ENCODE data around the gene AHCYL2.
"Not testable (repeated sequence)": the region's sequence is repeated elsewhere in the genome, so short reads cannot be mapped to it uniquely, and the experiment has no call there.

Gene AHCYL2

DNA sequence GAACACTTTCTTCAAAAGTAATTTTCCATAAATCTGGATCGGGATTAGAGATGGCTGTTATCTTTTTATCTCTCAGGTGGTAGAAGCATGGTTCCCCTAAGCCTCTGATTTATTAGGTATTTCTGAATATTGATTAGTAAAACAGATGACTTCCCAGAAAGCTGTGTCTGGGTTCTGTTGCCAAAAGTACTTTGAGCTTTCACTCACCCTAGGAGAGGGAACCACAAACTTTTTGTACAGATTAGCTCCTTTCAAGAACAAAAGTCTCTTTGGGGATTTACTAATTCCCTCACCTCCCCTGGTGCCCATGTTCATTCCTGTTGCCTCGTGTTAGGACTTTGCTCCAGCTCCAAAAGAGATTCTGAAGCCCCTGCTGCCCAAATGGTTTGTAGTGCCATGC lies 162.7 kb downstream of the AHCYL2 start:
- no peak for DNase-seq

- DNase-seq = no peak
Measured at GRCh38 chr7:129388333-129389098, 163.7 kb downstream of the AHCYL2 start.

- no peak for DNase-seq
Measured at GRCh38 chr7:129389829-129390228, 165.0 kb downstream of the AHCYL2 start.

DNA sequence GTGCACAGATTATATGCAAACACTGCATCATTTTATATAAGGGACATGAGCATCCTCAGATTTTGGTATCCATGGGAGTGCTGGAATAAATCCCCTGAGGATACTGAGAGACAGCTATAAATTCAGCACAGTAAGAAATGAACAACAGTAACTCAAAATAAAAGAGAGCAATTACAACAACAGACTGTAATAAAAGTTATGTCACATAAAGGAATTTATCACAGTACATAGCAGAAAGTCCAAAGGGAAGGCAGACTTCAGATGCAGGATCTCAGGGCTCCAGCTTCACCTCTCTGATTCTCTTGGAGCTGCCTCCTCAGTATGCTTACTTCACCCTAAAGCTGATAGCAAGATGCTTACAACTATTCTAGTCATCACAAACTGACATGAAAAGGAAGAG lies 165.5 kb downstream of the AHCYL2 start:
- no peak for DNase-seq

- no peak for DNase-seq
Measured at GRCh38 chr7:129391546-129392171, 166.8 kb downstream of the AHCYL2 start.

DNA sequence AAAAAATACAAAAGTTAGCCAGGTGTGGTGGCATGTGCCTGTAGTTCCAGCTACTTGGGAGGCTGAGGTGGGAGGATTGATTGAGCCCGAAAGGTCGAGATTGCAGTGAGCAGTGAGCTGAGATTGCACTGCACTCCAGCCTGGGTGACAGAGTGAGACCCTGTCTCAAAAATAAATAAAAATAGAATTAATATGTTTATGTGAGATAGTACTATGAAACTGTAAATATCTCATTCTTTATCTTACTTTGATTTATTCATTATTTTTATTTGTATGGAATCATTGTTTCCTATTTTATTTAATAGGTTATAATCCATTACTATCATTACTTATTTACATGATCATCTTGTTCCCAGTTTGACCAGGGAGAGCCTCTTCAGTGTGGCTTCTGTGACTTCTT lies 168.4 kb downstream of the AHCYL2 start:
- DNase-seq = no peak

GRCh38 chr7:129394101-129394500 lies 169.3 kb downstream of the AHCYL2 start:
- no peak for DNase-seq

DNA sequence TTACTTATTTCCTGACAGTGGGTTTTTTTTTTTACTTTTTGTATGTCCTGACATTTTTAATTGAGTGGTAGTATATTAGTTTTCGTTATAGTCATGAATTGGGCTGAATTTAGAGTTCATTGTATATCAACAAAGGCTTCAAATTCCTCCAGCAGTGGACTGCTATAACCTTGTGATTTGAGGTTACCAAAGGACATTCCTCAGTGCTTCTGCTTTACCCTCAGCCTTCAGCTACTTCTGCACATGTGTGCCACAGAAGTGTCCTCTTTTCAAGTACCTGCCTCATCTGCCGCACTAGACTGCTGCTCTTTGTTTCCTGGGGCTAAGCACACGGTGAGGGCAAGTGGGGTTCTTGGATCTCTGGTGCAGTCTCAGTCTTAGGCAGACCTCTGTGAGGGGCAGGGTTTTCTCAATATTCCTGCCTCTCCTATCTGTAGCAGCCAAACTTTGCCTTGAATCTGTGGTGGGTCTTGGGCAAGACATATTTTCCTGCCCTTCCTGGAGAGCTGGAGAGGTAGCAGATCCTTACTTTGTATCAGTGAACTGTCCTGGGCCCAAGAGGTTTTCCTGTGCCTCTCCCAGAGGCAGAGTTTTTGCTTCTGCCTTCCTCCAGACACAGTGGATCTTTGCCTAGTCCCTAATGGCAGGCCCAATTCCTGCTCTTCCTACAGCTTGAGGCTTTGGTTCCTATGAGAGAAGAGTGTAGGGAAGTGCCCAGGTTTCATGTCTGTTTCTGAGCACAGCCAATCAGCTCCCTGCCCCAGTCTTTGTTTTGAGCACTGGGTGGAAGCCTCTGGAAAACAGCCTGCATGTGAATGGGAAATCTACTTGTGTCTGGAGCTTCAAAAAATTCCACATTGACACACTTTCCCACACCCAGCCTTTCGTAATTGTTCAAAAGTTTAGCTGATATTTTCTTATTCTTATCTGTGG lies 170.4 kb downstream of the AHCYL2 start:
- no peak for DNase-seq

DNA sequence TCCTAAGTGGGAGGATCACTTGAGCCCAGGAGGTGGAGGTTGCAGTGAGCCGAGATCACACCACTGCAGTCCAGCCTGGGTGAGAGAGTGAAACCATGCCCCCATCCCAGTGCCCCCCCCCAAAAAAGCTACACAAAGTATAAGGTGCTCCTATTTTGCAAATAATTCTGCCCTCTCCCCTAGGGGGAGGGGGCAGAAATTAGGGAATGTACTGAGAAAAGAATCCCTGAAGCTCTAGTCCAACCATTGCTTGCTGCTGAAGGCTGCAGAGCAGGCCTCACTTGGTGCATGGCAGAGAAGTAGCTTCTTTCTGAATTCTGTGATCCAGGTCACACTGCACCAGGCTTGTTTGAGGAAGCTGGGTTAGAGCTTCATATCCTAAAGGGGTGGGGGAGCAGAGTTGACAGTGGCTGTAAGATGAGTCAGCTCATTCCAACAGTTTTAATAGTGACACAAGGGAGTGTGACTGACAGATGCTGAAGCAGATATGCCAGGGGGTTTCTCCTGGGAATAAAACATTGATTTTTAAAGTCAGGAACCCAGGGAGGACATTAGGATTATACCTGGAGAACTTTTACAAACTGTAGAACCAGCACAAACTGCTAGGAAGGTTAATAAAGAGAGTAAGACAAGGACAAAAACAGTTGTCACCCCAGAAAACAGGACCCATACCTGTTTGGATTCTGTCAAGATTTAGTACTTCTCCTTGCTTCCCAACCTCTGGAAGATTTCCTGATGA lies 176.6 kb downstream of the AHCYL2 start:
- DNase-seq = no peak

DNA sequence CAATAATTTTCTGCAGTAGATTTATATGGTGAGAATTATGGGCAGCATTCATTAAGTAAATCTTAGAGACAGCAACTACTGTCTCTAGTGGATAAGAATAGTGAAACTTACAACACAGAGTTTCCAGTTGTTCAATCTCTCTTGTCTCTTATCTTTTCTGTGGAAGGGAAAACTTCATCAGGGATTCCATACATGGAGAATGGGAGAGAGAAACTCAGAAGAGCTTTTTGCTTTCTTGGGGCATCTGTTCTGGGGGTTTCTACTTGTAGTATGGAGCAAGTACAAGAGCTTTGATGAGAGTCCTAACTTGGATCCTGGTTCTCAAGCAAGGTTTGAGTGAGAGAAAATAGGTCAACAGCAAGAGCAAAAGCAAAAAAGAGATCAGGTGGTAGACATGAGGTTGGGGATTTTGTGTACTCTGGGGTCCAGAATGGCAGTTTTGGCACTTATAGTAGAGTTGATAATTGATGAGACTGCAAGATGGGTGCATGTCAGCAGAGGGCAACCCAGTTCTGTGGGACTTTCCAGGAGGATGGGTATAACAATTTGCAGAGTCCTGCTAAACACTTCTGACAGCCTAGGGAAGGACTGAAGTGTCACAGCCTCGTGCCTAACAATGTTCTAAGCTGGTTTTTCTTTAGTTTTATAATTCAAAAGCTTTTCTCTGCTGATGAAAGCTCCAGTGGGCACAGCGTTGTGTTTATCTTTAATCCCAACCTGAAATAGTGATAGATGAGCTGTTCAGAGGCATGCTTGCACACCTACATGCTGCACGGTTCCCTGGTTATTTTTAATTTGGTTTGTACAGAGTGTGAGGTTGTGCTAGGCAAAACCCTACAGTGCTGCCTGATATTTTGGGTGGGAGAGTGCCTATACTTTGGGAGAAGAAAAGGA lies 177.4 kb downstream of the AHCYL2 start:
- DNase-seq = peak; percentile 56

GRCh38 chr7:129405527-129405926 lies 180.7 kb downstream of the AHCYL2 start:
- peak; percentile 38 for DNase-seq

DNA sequence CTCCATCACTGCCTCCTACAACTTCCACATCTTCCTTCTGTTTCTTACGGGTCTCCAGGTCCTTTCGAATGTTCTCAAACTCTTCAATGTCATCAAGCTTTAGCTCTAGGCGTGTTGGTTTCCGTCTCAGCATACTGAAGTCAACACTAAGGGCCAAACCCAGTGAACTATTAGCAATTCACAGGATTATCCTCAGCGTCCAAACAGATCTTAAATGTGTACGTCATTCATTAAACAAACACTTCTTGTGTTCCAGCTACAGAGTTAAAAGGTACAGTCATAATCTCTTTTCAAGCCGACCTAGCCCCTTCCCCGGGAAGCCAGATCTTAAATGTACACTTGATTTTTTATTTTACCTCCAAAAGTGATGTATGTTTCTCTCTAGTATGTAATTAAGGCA lies 185.4 kb downstream of the AHCYL2 start:
- not testable (repeated sequence) for DNase-seq

GRCh38 chr7:129412501-129412900 lies 187.7 kb downstream of the AHCYL2 start:
- no peak for DNase-seq

- no peak for DNase-seq
Measured at GRCh38 chr7:129417073-129417472, 192.2 kb downstream of the AHCYL2 start.

DNA sequence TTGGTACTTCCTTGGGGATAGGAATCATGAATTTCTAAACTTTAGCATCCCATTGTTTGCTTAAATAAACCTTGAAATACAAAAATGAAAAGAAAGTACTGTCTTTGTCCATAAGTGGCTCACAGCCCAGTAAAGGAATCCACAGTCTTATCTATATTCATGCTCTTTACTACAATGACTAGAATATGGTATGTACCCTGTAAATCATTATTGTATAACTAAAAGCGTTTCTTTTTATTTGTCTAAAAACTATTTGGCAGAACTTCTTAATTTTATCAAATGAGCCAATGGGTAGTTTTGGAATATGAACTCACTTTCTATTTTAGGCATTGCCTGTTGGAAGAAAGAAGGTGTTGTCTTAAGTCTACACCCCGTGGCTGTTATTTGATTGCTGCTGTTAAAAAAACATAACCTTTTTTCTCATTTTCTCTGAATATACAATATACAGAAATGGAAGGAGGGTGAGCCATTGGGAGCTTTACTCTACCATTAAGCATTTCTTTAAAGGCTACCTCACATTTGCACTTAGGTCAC lies 197.0 kb downstream of the AHCYL2 start:
- no peak for DNase-seq

GRCh38 chr7:129422727-129423126 lies 197.9 kb downstream of the AHCYL2 start:
- DNase-seq = no peak

DNA sequence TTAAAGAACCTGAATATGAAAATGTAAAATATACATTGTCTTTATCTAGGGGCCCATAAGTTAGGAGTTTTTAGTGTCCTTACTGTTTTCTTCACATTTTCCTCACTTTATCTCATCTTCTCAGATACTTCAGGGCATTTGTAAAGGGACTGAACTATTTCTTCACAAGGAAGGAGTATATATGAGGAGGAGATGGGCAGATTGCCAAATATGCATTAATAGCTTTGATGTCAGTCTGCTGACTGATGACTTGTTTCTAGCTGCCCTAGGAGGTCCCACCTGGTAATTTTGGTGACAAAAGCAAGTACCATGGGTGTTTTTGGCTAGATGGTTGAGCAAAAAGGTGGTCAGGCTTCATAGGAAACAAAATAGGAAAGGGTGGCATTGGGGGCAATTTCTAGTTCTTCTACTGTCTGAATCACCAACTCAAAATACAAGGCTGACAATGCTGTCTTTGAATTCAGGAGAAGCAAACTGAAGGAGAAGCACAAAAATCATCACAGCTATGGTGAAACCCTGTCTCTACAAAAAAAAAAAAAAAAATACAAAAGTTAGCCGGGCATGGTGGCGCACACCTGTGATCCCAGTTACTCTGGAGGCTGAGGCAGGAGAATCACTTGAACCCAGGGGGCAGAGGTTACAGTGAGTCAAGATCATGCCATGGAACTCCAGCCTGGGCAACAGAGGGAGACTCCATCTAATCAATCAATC lies 199.0 kb downstream of the AHCYL2 start:
- DNase-seq = no peak

DNA sequence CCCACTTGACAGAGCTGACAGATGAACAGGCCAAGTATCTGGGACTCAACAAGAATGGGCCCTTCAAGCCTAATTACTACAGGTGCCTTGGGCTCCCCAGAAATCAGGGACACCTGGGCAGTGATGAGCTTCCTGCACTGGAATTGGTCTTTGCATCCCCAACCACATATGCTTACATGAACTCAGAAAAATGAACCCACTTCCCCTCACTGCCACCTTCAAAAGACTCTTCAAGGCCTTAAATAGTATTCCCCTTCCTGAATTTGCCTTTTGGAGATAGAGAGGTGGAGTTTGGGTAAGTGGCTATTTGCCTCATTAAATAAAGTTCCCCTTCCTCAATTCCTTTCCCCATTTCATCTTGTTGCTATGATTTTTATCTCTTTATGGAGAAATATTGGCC lies 201.7 kb downstream of the AHCYL2 start:
- DNase-seq = no peak

GRCh38 chr7:129427526-129428045 lies 202.8 kb downstream of the AHCYL2 start:
- no peak for DNase-seq

DNA sequence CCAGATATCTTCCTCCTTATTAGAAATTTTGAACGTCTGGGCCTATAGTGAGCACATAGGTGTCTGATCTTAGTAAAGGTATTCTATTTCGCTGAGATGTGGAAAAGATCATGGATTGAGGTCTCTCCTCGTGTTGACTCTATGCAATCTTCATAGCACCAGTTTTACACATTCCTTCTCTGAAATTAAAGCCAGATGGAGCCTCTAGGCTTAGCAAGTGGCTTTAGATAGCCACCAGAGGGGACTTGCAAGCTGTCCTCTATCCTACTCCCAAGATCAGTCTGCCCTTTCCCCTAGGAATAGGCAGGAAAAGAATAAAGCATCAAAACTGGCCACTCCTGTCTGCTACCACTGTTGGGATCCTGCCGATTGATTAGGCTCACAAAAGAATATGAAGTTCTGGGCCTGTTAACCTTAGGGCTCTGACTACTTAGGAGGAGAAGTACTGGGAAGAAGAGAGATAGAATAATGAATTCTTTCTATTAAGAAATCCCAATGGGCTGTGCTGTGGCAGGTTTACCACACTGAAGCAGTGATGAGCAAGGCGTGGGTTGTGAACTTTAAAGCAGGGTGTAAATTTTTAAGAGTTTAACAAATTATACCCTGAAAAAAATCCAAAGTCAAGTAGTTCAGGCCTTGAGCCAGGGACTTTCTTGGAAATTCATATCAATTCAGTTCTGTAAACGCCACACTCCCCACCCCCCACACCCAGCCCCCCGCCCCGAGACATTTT lies 207.2 kb downstream of the AHCYL2 start:
- DNase-seq = no peak
